DND-41 (cell line): ENCODE measurements around the gene TRIM44.

Experiments used
- EZH2 ChIP-seq: IDR thresholded peaks from 3 replicates; pipeline ENCODE4 v1.6.1; 2012; ENCODE audit warnings: borderline replicate concordance, low read depth, mild to moderate bottlenecking, moderate library complexity, low read length, inconsistent platforms; ENCODE audit not compliant: severe bottlenecking
- TF ChIP-seq, protein P1 (sequence below): IDR thresholded peaks from 2 replicates; pipeline ENCODE4 v1.5.1; 2012; ENCODE audit warnings: borderline replicate concordance, low read length, moderate library complexity, mild to moderate bottlenecking; ENCODE audit not compliant: poor library complexity, severe bottlenecking; ENCODE audit errors: extremely low read depth

DNA sequence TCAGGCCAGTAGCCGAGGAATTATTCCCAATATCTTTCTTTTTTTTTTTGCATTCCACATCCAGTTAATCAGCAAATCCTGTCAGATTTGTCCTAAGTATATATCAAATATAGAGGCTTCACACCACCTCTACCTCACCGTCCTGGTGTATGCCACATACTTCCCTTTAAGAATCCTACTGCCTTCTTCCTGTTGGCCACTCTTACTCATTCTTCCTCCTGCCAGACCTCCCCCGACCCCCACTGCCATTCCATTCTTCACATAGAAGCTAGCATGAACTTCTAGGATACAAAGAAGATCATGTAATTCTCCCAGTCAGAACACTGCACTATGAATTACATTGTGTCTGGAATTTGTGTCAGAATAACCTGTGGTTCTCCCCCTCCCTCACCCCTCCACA is 89.5 kb downstream of the TRIM44 start:
- no peak for TF ChIP-seq EZH2
- TF ChIP-seq, protein P1, sequence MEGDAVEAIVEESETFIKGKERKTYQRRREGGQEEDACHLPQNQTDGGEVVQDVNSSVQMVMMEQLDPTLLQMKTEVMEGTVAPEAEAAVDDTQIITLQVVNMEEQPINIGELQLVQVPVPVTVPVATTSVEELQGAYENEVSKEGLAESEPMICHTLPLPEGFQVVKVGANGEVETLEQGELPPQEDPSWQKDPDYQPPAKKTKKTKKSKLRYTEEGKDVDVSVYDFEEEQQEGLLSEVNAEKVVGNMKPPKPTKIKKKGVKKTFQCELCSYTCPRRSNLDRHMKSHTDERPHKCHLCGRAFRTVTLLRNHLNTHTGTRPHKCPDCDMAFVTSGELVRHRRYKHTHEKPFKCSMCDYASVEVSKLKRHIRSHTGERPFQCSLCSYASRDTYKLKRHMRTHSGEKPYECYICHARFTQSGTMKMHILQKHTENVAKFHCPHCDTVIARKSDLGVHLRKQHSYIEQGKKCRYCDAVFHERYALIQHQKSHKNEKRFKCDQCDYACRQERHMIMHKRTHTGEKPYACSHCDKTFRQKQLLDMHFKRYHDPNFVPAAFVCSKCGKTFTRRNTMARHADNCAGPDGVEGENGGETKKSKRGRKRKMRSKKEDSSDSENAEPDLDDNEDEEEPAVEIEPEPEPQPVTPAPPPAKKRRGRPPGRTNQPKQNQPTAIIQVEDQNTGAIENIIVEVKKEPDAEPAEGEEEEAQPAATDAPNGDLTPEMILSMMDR, result no peak
